Caco-2 (cell line): ENCODE results near the gene TBPL2. TPM values are rescaled to one million over a fixed set of nuclear protein-coding genes. Genes with fewer than 3 reads are reported as not detected.

Experiments
- BruUV-seq: library from RNA; stranded (reverse); fragments of 400-500 nt; replicated peaks from 2 replicates; lab custom pipeline; 2021; lab: Mats Ljungman, UMichigan
- CTCF ChIA-PET: fragments of 300-600 bp; sonication (Branson Sonifier 250); formaldehyde crosslinking; loops from one replicate; lab custom pipeline; 2022; ENCODE audit warnings: antibody characterized with exemption; lab: Charles Lee
- POLR2A ChIA-PET: fragments of 300-600 bp; sonication (Branson Sonifier 250); formaldehyde crosslinking; loops from one replicate; lab custom pipeline; 2022; ENCODE audit warnings: antibody characterized with exemption; lab: Charles Lee
- DNase-seq, 2 experiments: peaks; one replicate each; pipeline versions ENCODE4 v3.0.0 to v3.0.0-alpha.2; 2020 to 2022
- H3K27me3 ChIP-seq: replicated peaks from 2 replicates; pipeline ENCODE4 v1.6.0; 2011; ENCODE audit warnings: low read length; ENCODE audit not compliant: control insufficient read depth, insufficient read depth
- H3K36me3 ChIP-seq: 2 replicates; pipeline ENCODE4 v1.5.1; 2011; ENCODE audit warnings: low read length; ENCODE audit not compliant: control insufficient read depth, insufficient read depth
- H3K4me1 ChIP-seq: fragments of 250-450 bp; sonication (Bioruptor Pico); 2 replicates; pipeline ENCODE4 v1.5.1; 2020; ENCODE audit warnings: mild to moderate bottlenecking
- H3K4me3 ChIP-seq: 2 replicates; pipeline ENCODE4 v1.5.1; 2011; ENCODE audit warnings: low read depth, mild to moderate bottlenecking, control low read depth, low read length
- H3K9me3 ChIP-seq: fragments of 250-450 bp; sonication (Bioruptor Pico); 2 replicates; pipeline ENCODE4 v1.5.1; 2020; ENCODE audit warnings: mild to moderate bottlenecking, moderate library complexity
- H3K27ac Mint-ChIP-seq: one replicate; pipeline ENCODE4 v1.8.0; 2022; ENCODE audit warnings: mixed read lengths; ENCODE audit not compliant: unreplicated experiment
- H3K27me3 Mint-ChIP-seq: one replicate; pipeline ENCODE4 v1.8.0; 2022; ENCODE audit warnings: mixed read lengths; ENCODE audit not compliant: insufficient read depth, unreplicated experiment
- H3K36me3 Mint-ChIP-seq: one replicate; pipeline ENCODE4 v1.8.0; 2022; ENCODE audit warnings: mild to moderate bottlenecking, mixed read lengths; ENCODE audit not compliant: insufficient read depth, unreplicated experiment
- H3K4me1 Mint-ChIP-seq: one replicate; pipeline ENCODE4 v1.8.0; 2022; ENCODE audit warnings: low read depth, mixed read lengths; ENCODE audit not compliant: unreplicated experiment
- H3K4me3 Mint-ChIP-seq: one replicate; pipeline ENCODE4 v1.8.0; 2022; ENCODE audit warnings: mild to moderate bottlenecking, moderate library complexity, mixed read lengths; ENCODE audit not compliant: unreplicated experiment
- H3K9me3 Mint-ChIP-seq: one replicate; pipeline ENCODE4 v1.8.0; 2022; ENCODE audit warnings: mixed read lengths; ENCODE audit not compliant: unreplicated experiment
- CTCF ChIP-seq, 2 experiments: fragments of 200-600 bp in 1 of 2; IDR thresholded peaks; 1 replicate in 1 of 2; 2 replicates in 1 of 2; pipeline versions ENCODE4 v1.5.1 to v1.8.0; 2011 to 2022; ENCODE audit warnings: antibody characterized with exemption in 1 of 2, control low read depth in 1 of 2, inconsistent platforms in 1 of 2, low read depth in 1 of 2, low read length in 1 of 2, mild to moderate bottlenecking in 1 of 2, moderate library complexity in 1 of 2; ENCODE audit not compliant: insufficient read depth in 1 of 2, severe bottlenecking in 1 of 2, unreplicated experiment in 1 of 2
- intact Hi-C: fragments of 100-400 bp; cut with micrococcal nuclease; formaldehyde crosslinking; loops from one replicate; pipeline ENCODE4 v1.10.0; 2022; ENCODE audit not compliant: unreplicated experiment
- total RNA-seq: library from RNA; stranded (reverse); gene quantifications from 2 replicates; pipeline ENCODE4 v1.2.3, GENCODE V29; 2022

Gene TBPL2
- total RNA-seq, 1 experiment from 2014 or later: not detected

- Histone ChIP-seq H3K4me3 (no peak overlapping the region), H3K36me3 (no peaks in the 10 kb centered on the region; the same call in 1 of the 2 replicates), H3K4me1 (no peaks in the 10 kb centered on the region), H3K9me3 (no peaks in the 10 kb centered on the region), H3K27me3 (no peaks in the 10 kb centered on the region)
- CTCF ChIA-PET: no interaction called here
- Mint-ChIP-seq H3K27me3 (no peaks in the 10 kb centered on the region), H3K9me3 (no peaks in the 10 kb centered on the region), H3K4me1 (no peaks in the 10 kb centered on the region), H3K4me3 (no peak overlapping the region), H3K27ac (no peak overlapping the region), H3K36me3 (peaks cover 29% of the 10 kb centered on the region)
- no peak for TF ChIP-seq CTCF (IDR thresholded peaks at IDR 0.05; ENCODE audit: insufficient read depth in 1 of 2, low read depth in 1 of 2, low read length in 1 of 2, severe bottlenecking in 1 of 2, unreplicated experiment in 1 of 2)
- no peak for DNase-seq
- BruUV-seq: no TSS peak
- POLR2A ChIA-PET: no interaction called here
- intact Hi-C loops: no loop called here
These were observed 65.6 kb downstream of the TBPL2 start for GRCh38 chr14:55374771-55375170.

GRCh38 chr14:55373784-55374705, 66.4 kb downstream of the TBPL2 start:
- no peaks in the 10 kb centered on the region for H3K27me3 ChIP-seq
- H3K9me3 Mint-ChIP-seq: no peaks in the 10 kb centered on the region
- H3K27me3 Mint-ChIP-seq: no peaks in the 10 kb centered on the region
- no peaks in the 10 kb centered on the region; the same call in 1 of the 2 replicates for H3K36me3 ChIP-seq
- BruUV-seq: no TSS peak
- no peak overlapping the region for H3K27ac Mint-ChIP-seq
- H3K4me3 ChIP-seq: no peak overlapping the region
- H3K4me1 ChIP-seq: no peaks in the 10 kb centered on the region
- DNase-seq: no peak
- no peak for TF ChIP-seq CTCF (IDR thresholded peaks at IDR 0.05; ENCODE audit: insufficient read depth in 1 of 2, low read depth in 1 of 2, low read length in 1 of 2, severe bottlenecking in 1 of 2, unreplicated experiment in 1 of 2)
- no peaks in the 10 kb centered on the region for H3K4me1 Mint-ChIP-seq
- no peaks in the 10 kb centered on the region for H3K9me3 ChIP-seq
- ChIA-PET CTCF (no interaction called here), POLR2A (no interaction called here)
- H3K36me3 Mint-ChIP-seq: peaks cover 36% of the 10 kb centered on the region
- intact Hi-C loops: no loop called here
- no peak overlapping the region for H3K4me3 Mint-ChIP-seq

- Mint-ChIP-seq H3K36me3 (peaks cover 43% of the 10 kb centered on the region), H3K27ac (no peak overlapping the region), H3K4me3 (no peak overlapping the region), H3K4me1 (no peaks in the 10 kb centered on the region), H3K27me3 (no peaks in the 10 kb centered on the region), H3K9me3 (no peaks in the 10 kb centered on the region)
- H3K27me3 ChIP-seq: no peaks in the 10 kb centered on the region
- intact Hi-C loops: no loop called here
- no peak for TF ChIP-seq CTCF (IDR thresholded peaks at IDR 0.05; ENCODE audit: insufficient read depth in 1 of 2, low read depth in 1 of 2, low read length in 1 of 2, severe bottlenecking in 1 of 2, unreplicated experiment in 1 of 2)
- no peaks in the 10 kb centered on the region; the same call in 1 of the 2 replicates for H3K36me3 ChIP-seq
- no peak overlapping the region for H3K4me3 ChIP-seq
- no peak for DNase-seq
- no TSS peak for BruUV-seq
- ChIA-PET CTCF (no interaction called here), POLR2A (no interaction called here)
- no peaks in the 10 kb centered on the region for H3K9me3 ChIP-seq
- no peaks in the 10 kb centered on the region for H3K4me1 ChIP-seq
These were observed 67.6 kb downstream of the TBPL2 start for GRCh38 chr14:55372825-55373224.
